ENCODE data around the gene BBX. TPM values are rescaled to one million over a fixed set of nuclear protein-coding genes. Genes with fewer than 3 reads are reported as not detected.

Gene BBX
- total RNA-seq, 2 donors from 2014 or later, result 94.7 to 226 TPM

DNA sequence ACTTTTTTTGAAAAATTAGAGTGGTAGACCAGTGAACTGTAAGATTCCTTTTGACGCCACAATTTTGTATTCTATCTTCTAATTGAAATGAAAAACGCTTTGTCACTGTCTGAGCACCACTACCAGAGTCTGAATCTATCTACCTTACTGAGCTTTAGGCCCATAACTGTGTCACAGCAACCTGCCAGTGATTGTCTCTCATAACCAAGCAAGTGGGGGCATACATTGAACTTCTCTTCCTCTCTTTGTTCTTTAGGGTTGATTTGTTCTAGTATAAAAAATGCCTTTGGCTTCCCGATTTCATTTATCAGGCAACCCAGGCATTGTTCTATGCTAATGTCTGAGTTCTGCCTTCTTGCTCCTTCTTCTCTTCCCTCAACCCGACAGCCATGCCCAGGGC is 142.6 kb downstream of the BBX start:
- intact Hi-C loops (cut with DNase I), result loop anchor here (10.0 kb wide), 1 partner anchor 431 kb away; no protein-coding TSS in a partner anchor
- 93% methylated on average over 4 of the region's 4 CpGs for WGBS
- Histone ChIP-seq H3K4me1 (replicated peaks) (no peaks in the 10 kb centered on the region), H3K27me3 (replicated peaks; ENCODE audit: insufficient read depth) (no peaks in the 10 kb centered on the region), H3K36me3 (no peaks in the 10 kb centered on the region), H3K4me3 (no peak overlapping the region), H3K27ac (no peak overlapping the region), H3K9me3 (no peaks in the 10 kb centered on the region)
- DNase-seq (ENCODE audit: low spot score), result no peak
- no peak for TF ChIP-seq POLR2AphosphoS5 (IDR thresholded peaks at IDR 0.05)
- no peak for TF ChIP-seq POLR2A (IDR thresholded peaks at IDR 0.05)
- TF ChIP-seq, protein P1, sequence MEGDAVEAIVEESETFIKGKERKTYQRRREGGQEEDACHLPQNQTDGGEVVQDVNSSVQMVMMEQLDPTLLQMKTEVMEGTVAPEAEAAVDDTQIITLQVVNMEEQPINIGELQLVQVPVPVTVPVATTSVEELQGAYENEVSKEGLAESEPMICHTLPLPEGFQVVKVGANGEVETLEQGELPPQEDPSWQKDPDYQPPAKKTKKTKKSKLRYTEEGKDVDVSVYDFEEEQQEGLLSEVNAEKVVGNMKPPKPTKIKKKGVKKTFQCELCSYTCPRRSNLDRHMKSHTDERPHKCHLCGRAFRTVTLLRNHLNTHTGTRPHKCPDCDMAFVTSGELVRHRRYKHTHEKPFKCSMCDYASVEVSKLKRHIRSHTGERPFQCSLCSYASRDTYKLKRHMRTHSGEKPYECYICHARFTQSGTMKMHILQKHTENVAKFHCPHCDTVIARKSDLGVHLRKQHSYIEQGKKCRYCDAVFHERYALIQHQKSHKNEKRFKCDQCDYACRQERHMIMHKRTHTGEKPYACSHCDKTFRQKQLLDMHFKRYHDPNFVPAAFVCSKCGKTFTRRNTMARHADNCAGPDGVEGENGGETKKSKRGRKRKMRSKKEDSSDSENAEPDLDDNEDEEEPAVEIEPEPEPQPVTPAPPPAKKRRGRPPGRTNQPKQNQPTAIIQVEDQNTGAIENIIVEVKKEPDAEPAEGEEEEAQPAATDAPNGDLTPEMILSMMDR (IDR thresholded peaks at IDR 0.05), result no peak

DNA sequence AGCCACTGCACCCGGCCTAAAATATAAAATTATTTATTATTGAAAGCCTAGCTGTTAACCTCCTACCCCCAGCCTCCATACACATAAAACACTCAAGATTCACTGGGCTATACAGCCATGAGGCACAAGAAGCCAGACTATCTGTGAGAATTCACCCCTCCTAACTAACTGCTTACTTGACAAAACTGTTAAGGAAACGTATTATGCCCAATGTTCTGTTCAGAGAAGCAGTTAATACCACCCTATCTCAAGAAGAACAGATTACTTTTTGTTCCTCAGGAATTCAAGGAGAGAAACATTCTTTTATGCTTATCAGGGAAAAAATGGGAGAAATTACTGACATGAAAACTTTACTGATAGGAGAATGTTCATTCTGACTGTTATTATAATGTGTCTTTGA is 144.1 kb downstream of the BBX start:
- Histone ChIP-seq H3K4me1 (replicated peaks) (no peaks in the 10 kb centered on the region), H3K27ac (no peak overlapping the region), H3K27me3 (replicated peaks; ENCODE audit: insufficient read depth) (no peaks in the 10 kb centered on the region), H3K36me3 (no peaks in the 10 kb centered on the region), H3K9me3 (no peaks in the 10 kb centered on the region), H3K4me3 (no peak overlapping the region)
- intact Hi-C loops (cut with DNase I), result loop anchor here (10.0 kb wide), 1 partner anchor 432 kb away; no protein-coding TSS in a partner anchor
- TF ChIP-seq, protein P1 (IDR thresholded peaks at IDR 0.05), result no peak
- TF ChIP-seq POLR2AphosphoS5 (IDR thresholded peaks at IDR 0.05) (no peak), POLR2A (IDR thresholded peaks at IDR 0.05) (no peak)
- DNase-seq (ENCODE audit: low spot score), result no peak
- 95% methylated on average over 2 of the region's 2 CpGs for WGBS

DNA sequence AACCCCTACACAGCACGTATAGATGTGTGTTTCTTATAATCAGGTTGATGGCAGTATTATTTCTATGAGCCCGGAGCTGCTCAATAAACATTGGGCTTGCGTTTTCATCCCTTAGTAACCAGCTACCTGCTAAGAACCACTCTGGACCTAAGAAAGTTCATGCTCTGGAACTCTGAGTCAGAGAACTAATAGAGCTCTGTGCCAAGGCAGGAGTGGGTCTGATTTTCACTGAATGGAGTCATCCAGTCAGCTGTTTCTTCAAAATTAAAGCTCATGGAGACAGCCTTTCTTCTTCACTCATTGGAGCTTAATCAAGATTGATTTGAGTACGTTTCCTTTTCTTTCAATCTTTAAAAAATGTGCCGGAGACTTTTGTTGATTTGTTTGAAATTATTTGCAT is 145.7 kb downstream of the BBX start:
- 87% methylated on average over 5 of the region's 5 CpGs for WGBS
- Histone ChIP-seq H3K9me3 (no peaks in the 10 kb centered on the region), H3K4me3 (no peak overlapping the region), H3K4me1 (replicated peaks) (no peaks in the 10 kb centered on the region), H3K36me3 (no peaks in the 10 kb centered on the region), H3K27me3 (replicated peaks; ENCODE audit: insufficient read depth) (no peaks in the 10 kb centered on the region), H3K27ac (no peak overlapping the region)
- TF ChIP-seq POLR2A (IDR thresholded peaks at IDR 0.05), result no peak
- TF ChIP-seq POLR2AphosphoS5 (IDR thresholded peaks at IDR 0.05), result no peak
- TF ChIP-seq, protein P1 (IDR thresholded peaks at IDR 0.05), result no peak
- no peak for DNase-seq (ENCODE audit: low spot score)
- intact Hi-C loops (cut with DNase I), result loop anchor here (10.0 kb wide), 1 partner anchor 434 kb away; no protein-coding TSS in a partner anchor

DNA sequence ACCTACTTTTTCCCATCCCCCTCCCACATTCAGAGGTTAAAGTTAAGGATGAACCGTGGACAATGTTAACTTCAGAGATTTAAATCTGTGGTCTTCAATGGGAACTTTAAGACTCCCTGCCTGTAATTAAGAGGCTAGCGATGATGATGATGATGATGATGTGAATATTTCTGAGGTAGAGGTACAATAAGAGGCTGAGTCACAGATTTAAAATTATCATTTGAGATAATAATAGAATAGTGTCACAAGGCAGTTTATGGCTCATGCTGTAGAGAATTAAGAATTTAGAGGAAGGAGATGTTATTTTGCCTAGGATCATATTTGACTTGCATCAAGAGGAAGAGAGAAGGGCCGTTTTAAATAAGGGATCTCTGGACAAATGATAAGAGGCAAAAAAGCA is 146.2 kb downstream of the BBX start:
- Histone ChIP-seq H3K4me3 (no peak overlapping the region), H3K4me1 (replicated peaks) (no peaks in the 10 kb centered on the region), H3K27ac (no peak overlapping the region), H3K36me3 (no peaks in the 10 kb centered on the region), H3K27me3 (replicated peaks; ENCODE audit: insufficient read depth) (no peaks in the 10 kb centered on the region), H3K9me3 (no peaks in the 10 kb centered on the region)
- no peak for DNase-seq (ENCODE audit: low spot score)
- intact Hi-C loops (cut with DNase I), result loop anchor here (10.0 kb wide), 1 partner anchor 434 kb away; no protein-coding TSS in a partner anchor
- 88% methylated on average over 3 of the region's 3 CpGs for WGBS
- TF ChIP-seq, protein P1 (IDR thresholded peaks at IDR 0.05), result no peak
- TF ChIP-seq POLR2A (IDR thresholded peaks at IDR 0.05) (no peak), POLR2AphosphoS5 (IDR thresholded peaks at IDR 0.05) (no peak)

DNA sequence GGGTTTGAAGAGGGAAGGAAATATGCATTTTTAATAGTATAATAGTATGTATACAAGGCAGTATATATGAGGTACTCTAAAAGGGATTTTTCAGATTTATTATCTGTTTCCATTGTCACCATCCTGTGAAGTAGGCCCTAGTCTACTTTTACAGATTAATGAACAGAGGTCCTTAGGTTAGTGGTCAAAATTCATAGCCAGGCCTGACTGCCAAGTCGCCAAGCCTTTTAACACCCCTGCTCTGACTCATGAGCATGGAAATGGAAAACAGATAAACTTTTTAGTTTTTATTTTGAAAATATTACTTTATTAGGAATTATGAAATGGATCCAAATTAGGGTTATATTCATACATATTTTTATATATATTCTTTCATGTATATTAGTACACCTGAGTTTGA is 146.9 kb downstream of the BBX start:
- no peak for DNase-seq (ENCODE audit: low spot score)
- Histone ChIP-seq H3K4me3 (no peak overlapping the region), H3K27ac (no peak overlapping the region), H3K36me3 (no peaks in the 10 kb centered on the region), H3K4me1 (replicated peaks) (no peaks in the 10 kb centered on the region), H3K27me3 (replicated peaks; ENCODE audit: insufficient read depth) (no peaks in the 10 kb centered on the region), H3K9me3 (no peaks in the 10 kb centered on the region)
- 89% methylated on average over 1 of the region's 1 CpG for WGBS
- intact Hi-C loops (cut with DNase I), result loop anchor here (10.0 kb wide), 2 partner anchors 95 to 435 kb away; no protein-coding TSS in a partner anchor
- TF ChIP-seq POLR2AphosphoS5 (IDR thresholded peaks at IDR 0.05) (no peak), POLR2A (IDR thresholded peaks at IDR 0.05) (no peak)
- TF ChIP-seq, protein P1 (IDR thresholded peaks at IDR 0.05), result no peak
